Choroid plexus epithelial cell (primary cell): Measurements from ENCODE around the gene CFAP77.
A peak's percentile ranks its signal among the peaks of the same experiment; 100 is the strongest.

Source experiments
- DNase-seq: peaks from one replicate; pipeline ENCODE4 v3.0.0-alpha.2; 2010; ENCODE audit warnings: low read depth
- H3K4me3 ChIP-seq: 2 replicates; pipeline ENCODE4 v1.5.1; 2011; ENCODE audit warnings: low read depth, mild to moderate bottlenecking, control low read depth, low read length, moderate library complexity
- CTCF ChIP-seq: conservative IDR thresholded peaks from 2 replicates; pipeline ENCODE4 v1.5.1; 2011; ENCODE audit warnings: low read depth, mild to moderate bottlenecking, control low read depth, inconsistent platforms, low read length, moderate library complexity

The CFAP77 gene

GRCh38 chr9:132543960-132544359 is 133.9 kb downstream of the CFAP77 start:
- no peak for TF ChIP-seq CTCF
- no peak overlapping the region for H3K4me3 ChIP-seq
- DNase-seq: no peak

- no peak for TF ChIP-seq CTCF
- DNase-seq: no peak
- H3K4me3 ChIP-seq: no peak overlapping the region
These were observed 135.6 kb downstream of the CFAP77 start for GRCh38 chr9:132545578-132545977.

GRCh38 chr9:132546148-132547051 is 136.4 kb downstream of the CFAP77 start:
- DNase-seq: peak; percentile 42
- TF ChIP-seq CTCF: peak; percentile 47
- peak overlapping the region; percentile 20 for H3K4me3 ChIP-seq

GRCh38 chr9:132547052-132547431 is 137.0 kb downstream of the CFAP77 start:
- DNase-seq: no peak
- no peak overlapping the region for H3K4me3 ChIP-seq
- TF ChIP-seq CTCF: no peak

DNA sequence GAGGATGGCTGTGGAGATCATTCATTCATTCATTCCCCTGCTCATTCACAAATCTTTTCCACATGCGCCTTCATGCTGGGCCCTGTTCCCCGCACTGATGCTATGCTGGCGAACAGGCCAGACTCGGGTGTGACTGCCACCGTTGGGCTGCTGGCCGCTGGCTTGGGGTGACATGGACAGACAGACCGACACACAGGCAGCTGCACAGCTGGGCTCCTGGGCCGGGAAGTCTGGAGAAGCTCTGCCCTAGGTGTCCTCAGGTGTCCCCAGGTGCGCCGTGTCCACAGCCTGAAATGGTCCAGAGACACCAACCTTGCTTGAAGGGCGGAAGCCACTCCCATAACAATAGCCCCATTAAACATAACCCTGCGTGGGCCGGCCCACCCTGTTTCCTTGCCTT is 137.4 kb downstream of the CFAP77 start:
- H3K4me3 ChIP-seq: no peak overlapping the region
- TF ChIP-seq CTCF: no peak
- no peak for DNase-seq

DNA sequence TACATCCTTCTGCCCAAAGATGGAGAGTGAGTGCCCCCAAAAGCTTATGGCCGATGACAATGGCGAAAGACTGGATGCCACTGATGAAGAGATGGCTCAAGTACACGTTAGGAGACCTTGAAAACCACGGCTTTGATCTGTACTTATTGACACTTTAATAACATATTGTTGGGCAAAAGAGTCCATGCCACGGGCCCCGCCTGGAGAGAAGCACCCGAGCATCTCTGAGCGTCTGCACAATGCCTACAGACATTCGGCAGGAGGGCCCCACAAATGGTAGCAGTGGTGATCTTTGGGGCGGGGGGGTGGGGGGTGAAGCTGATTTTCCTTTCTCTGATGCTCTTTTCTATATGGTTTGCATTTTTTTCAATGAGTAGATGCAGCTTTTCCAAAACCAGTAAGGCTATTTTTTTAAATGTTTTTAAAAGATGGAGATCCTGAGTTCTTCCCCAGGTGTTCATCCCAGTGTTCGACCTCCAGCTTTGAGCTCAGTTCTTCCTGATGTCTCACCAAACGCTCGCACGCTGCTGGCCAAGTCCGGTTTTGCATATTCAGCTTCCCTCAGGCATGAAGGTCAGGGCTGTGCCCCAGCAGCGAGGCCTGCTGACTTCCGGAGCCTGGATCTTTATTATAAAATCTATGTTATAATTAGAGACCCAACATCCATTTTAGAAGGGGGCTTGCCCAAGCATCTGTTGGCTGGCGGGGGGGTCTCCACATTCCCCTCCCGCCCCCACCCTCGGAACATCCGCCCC is 138.1 kb downstream of the CFAP77 start:
- DNase-seq: peak; percentile 9
- no peak for TF ChIP-seq CTCF
- no peak overlapping the region for H3K4me3 ChIP-seq
